Neuronal stem cell (in vitro differentiated cells): ENCODE data around the gene AP3D1.
"Not testable (repeated sequence)": the region's sequence is repeated elsewhere in the genome, so short reads cannot be mapped to it uniquely, and the experiment has no call there.

Source experiments
- DNase-seq: peaks from one replicate; pipeline ENCODE4 v3.0.0-alpha.2; 2013; ENCODE audit warnings: low spot score
- H2AFZ ChIP-seq: one replicate; pipeline ENCODE4 v1.6.1; 2013; ENCODE audit warnings: mild to moderate bottlenecking, low read length, inconsistent platforms
- H2AK5ac ChIP-seq: 2 replicates; pipeline ENCODE4 v1.6.1; 2013; ENCODE audit warnings: low read depth, mild to moderate bottlenecking, inconsistent platforms, low read length, moderate library complexity, mixed read lengths
- H2BK120ac ChIP-seq: 2 replicates; pipeline ENCODE4 v1.6.1; 2013; ENCODE audit warnings: low read depth, mild to moderate bottlenecking, inconsistent platforms, low read length, moderate library complexity, mixed read lengths
- H2BK12ac ChIP-seq: one replicate; pipeline ENCODE4 v1.6.1; 2013; ENCODE audit warnings: low read length, inconsistent platforms
- H2BK15ac ChIP-seq: 2 replicates; pipeline ENCODE4 v1.6.1; 2013; ENCODE audit warnings: mild to moderate bottlenecking, low read length, inconsistent platforms, mixed read lengths
- H2BK5ac ChIP-seq: one replicate; pipeline ENCODE4 v1.6.1; 2013; ENCODE audit warnings: inconsistent platforms, mild to moderate bottlenecking, low read length, moderate library complexity
- H3K14ac ChIP-seq: one replicate; pipeline ENCODE4 v1.6.1; 2013; ENCODE audit warnings: low read length, inconsistent platforms
- H3K18ac ChIP-seq: 2 replicates; pipeline ENCODE4 v1.6.1; 2013; ENCODE audit warnings: low read length, inconsistent platforms
- H3K23ac ChIP-seq: 2 replicates; pipeline ENCODE4 v1.6.1; 2013; ENCODE audit warnings: low read depth, mild to moderate bottlenecking, mixed read lengths, low read length, inconsistent platforms; ENCODE audit not compliant: poor library complexity
- H3K27ac ChIP-seq: replicated peaks from 3 replicates; pipeline ENCODE4 v1.5.1; 2013; ENCODE audit warnings: low read length, inconsistent platforms
- H3K27me3 ChIP-seq, 3 experiments: 2 replicates each; pipeline ENCODE4 v1.6.1; 2013; ENCODE audit warnings: low read length in 3 of 3, mild to moderate bottlenecking in 2 of 3, inconsistent platforms in 1 of 3, low read depth in 1 of 3, mixed read lengths in 1 of 3, moderate library complexity in 1 of 3; ENCODE audit not compliant: control insufficient read depth in 3 of 3, insufficient read depth in 3 of 3
- H3K36me3 ChIP-seq, 2 donors: replicated peaks in 1 of 2; 2 replicates each; pipeline ENCODE4 v1.6.1; 2013; ENCODE audit warnings: low read length in 2 of 2; ENCODE audit not compliant: control insufficient read depth in 2 of 2, insufficient read depth in 2 of 2
- H3K4ac ChIP-seq: 2 replicates; pipeline ENCODE4 v1.6.1; 2013; ENCODE audit warnings: inconsistent platforms, mild to moderate bottlenecking, low read length, moderate library complexity
- H3K4me1 ChIP-seq, 2 donors: 1 replicate in 1 of 2; 2 replicates in 1 of 2; pipeline ENCODE4 v1.6.1; 2013; ENCODE audit warnings: low read length in 2 of 2, low read depth in 1 of 2; ENCODE audit not compliant: control insufficient read depth in 2 of 2, insufficient read depth in 1 of 2
- H3K4me2 ChIP-seq: one replicate; pipeline ENCODE4 v1.6.1; 2013; ENCODE audit warnings: mild to moderate bottlenecking, low read length, inconsistent platforms; ENCODE audit not compliant: insufficient read depth, poor library complexity, severe bottlenecking
- H3K4me3 ChIP-seq, 2 donors: 2 replicates each; pipeline ENCODE4 v1.5.1; 2013; ENCODE audit warnings: low read length in 2 of 2, mild to moderate bottlenecking in 2 of 2, inconsistent platforms in 1 of 2, moderate library complexity in 1 of 2
- H3K79me1 ChIP-seq: one replicate; pipeline ENCODE4 v1.6.1; 2013; ENCODE audit warnings: low read depth, mild to moderate bottlenecking, inconsistent platforms, low read length, moderate library complexity
- H3K9ac ChIP-seq: one replicate; pipeline ENCODE4 v1.6.1; 2013; ENCODE audit warnings: mild to moderate bottlenecking, low read depth, low read length, inconsistent platforms; ENCODE audit not compliant: poor library complexity
- H3K9me3 ChIP-seq, 2 donors: replicated peaks in 1 of 2; 2 replicates each; pipeline versions ENCODE3 to v1.6.1; 2013; ENCODE audit warnings: low read length in 2 of 2, mild to moderate bottlenecking in 2 of 2, inconsistent platforms in 1 of 2, low read depth in 1 of 2, mixed read lengths in 1 of 2, moderate library complexity in 1 of 2; ENCODE audit not compliant: control insufficient read depth in 2 of 2, insufficient read depth in 1 of 2
- H4K8ac ChIP-seq: one replicate; pipeline ENCODE4 v1.6.1; 2013; ENCODE audit warnings: low read depth, mild to moderate bottlenecking, inconsistent platforms, low read length, moderate library complexity
- H4K91ac ChIP-seq: one replicate; pipeline ENCODE4 v1.6.1; 2013; ENCODE audit warnings: low read length, low read depth, mild to moderate bottlenecking, inconsistent platforms; ENCODE audit not compliant: poor library complexity
- whole genome bisulfite sequencing, 2 donors: extraction: QIAGEN DNeasy Blood & Tissue Kit; methylation state at CpG; one replicate each; pipeline ENCODE4 v1.1.7; 2013; ENCODE audit warnings: missing lambda C conversion rate in 2 of 2, mixed read lengths in 1 of 2; ENCODE audit not compliant: insufficient read length in 2 of 2, insufficient replicate concordance in 1 of 2; ENCODE audit errors: extremely low coverage in 2 of 2; 5-methylcytosine and 5-hydroxymethylcytosine counted together

Gene AP3D1

DNA sequence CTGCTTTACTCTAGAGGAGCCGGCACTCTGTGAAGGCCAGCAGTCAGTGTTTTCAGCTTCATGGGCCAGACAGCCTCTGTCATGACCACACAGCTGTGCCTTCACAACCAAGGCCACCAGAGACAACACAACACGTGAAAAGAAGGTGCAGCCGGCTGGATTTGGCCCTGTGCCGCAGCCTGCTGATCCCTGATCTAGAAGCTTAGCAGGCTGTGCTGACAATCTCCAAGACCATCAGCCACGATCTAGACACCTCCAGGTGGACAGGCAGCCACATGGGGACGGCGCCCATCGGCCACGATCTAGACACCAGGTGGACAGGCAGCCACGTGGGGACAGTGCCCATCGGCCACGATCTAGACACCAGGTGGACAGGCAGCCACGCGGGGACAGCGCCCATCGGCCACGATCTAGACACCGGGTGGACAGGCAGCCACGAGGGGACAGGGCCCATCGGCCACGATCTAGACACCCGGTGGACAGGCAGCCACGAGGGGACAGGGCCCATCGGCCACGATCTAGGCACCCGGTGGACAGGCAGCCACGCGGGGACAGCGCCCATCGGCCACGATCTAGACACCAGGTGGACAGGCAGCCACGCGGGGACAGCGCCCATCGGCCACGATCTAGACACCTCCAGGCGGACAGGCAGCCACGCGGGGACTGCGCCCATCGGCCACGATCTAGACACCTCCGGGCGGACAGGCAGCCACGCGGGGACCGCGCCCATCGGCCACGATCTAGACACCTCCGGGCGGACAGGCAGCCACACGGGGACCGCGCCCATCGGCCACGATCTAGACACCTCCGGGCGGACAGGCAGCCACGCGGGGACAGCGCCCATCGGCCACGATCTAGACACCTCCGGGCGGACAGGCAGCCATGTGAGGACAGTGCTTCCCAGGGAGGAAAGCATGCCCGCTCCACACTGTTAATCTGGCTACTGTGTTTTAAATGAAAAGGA is 20.1 kb downstream of the AP3D1 start:
- not testable (repeated sequence) for H2AK5ac ChIP-seq, H2BK120ac ChIP-seq, H3K14ac ChIP-seq, H3K18ac ChIP-seq, H3K9me3 ChIP-seq, H2BK15ac ChIP-seq, H3K4ac ChIP-seq, H3K4me1 ChIP-seq, H2BK12ac ChIP-seq, DNase-seq, H3K9ac ChIP-seq, H3K27ac ChIP-seq, H3K4me2 ChIP-seq, H3K27me3 ChIP-seq, H2AFZ ChIP-seq, H2BK5ac ChIP-seq, H3K4me3 ChIP-seq, H4K8ac ChIP-seq, H4K91ac ChIP-seq, H3K23ac ChIP-seq
- WGBS, 2 donors, result no CpG with 5 or more reads among the region's 67 CpGs
- Histone ChIP-seq H3K36me3 (peaks cover 46 to 78% of the 10 kb centered on the region in 2 donors), H3K79me1 (peaks cover 36% of the 10 kb centered on the region)

DNA sequence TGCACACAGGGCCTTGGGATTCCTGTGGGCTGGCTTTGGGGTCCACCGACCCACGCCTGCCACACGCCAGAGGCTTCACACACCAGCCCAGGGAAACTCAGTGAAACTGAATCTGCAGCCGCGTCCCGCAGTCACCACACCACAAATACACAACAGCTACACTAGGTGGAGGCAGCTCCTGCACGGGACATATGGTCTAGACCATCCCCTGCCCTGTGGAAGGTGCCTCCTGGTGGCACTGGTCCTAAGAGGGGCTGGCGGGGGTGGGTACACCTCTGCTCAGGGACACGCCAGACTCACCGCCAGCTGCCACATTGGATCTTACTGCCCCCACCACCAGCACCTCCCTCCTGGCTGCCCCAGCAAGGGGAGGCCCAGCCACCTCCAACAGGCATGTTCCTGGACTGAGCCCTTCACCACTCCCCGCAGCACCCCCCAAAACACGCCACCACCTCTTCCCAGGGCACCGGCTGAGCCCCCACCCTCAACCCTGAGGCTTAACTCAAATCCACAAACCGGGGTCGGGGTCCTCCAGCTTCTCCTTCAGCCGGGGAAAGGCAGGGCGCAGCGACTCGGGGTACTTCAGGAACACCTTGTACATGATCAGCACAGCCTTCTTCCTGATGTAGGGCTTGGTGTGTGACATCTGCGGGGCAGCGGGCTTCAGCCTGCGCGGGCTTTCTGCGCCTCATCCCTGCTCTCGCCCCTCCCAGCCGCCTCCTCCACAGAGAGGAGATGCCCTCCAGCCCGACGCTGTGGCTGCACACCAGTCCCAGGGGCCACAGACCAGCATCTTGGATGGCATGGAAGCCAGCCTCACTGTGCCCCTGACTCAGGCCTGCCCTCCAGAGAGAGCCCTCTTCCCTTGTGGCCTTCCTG is 21.2 kb downstream of the AP3D1 start:
- Histone ChIP-seq H3K9ac (peak overlapping the region; percentile 21), H3K4ac (no peak overlapping the region), H3K4me1 (no peaks in the 10 kb centered on the region), H2AFZ (no peak overlapping the region), H3K23ac (peak overlapping the region; percentile 44), H3K9me3 (no peaks in the 10 kb centered on the region), H2BK12ac (no peak overlapping the region), H3K36me3 (peaks cover 42 to 80% of the 10 kb centered on the region in 2 donors), H2BK5ac (no peak overlapping the region), H3K27ac (no peak overlapping the region), H3K4me3 (no peak overlapping the region), H3K4me2 (no peak overlapping the region), H3K79me1 (peaks cover 31% of the 10 kb centered on the region), H4K91ac (peak overlapping the region; percentile 38), H2BK120ac (no peak overlapping the region), H4K8ac (no peak overlapping the region), H2BK15ac (no peak overlapping the region), H2AK5ac (no peak overlapping the region), H3K27me3 (no peaks in the 10 kb centered on the region), H3K14ac (no peak overlapping the region), H3K18ac (no peak overlapping the region)
- no CpG with 5 or more reads among the region's 28 CpGs for WGBS, 2 donors
- no peak for DNase-seq

DNA sequence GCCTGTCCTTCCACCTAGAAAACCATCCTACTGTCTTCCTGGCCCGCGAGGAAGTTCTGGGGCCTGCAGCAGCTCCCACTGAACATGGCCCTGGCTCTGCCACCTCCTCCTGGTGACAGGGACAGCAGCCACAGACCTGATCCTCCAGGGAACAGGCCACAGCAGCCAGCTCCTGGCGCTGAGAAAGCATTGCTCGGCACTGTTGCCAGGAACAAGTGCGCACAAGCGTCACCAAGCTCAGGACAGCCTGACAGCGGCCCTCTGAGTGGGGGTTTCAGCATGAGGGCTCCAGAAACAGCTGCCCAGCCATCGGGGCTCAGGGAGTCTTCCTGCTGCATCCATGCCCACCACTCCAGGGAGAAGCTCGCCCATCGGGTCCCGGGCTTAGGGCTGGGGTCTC is 21.9 kb downstream of the AP3D1 start:
- Histone ChIP-seq H2AFZ (no peak overlapping the region), H3K4ac (no peak overlapping the region), H4K8ac (no peak overlapping the region), H2BK120ac (no peak overlapping the region), H2BK15ac (no peak overlapping the region), H2AK5ac (no peak overlapping the region), H3K9ac (no peak overlapping the region), H3K4me2 (no peak overlapping the region), H3K27me3 (no peaks in the 10 kb centered on the region), H3K18ac (no peak overlapping the region), H3K36me3 (peaks cover 42 to 86% of the 10 kb centered on the region in 2 donors), H3K4me3 (no peak overlapping the region), H3K27ac (no peak overlapping the region), H3K14ac (no peak overlapping the region), H3K23ac (peak overlapping the region; percentile 44), H3K79me1 (peaks cover 31% of the 10 kb centered on the region), H2BK12ac (no peak overlapping the region), H4K91ac (no peak overlapping the region), H3K9me3 (no peaks in the 10 kb centered on the region), H2BK5ac (no peak overlapping the region), H3K4me1 (no peaks in the 10 kb centered on the region)
- no CpG with 5 or more reads among the region's 11 CpGs for WGBS, 2 donors
- DNase-seq, result no peak

DNA sequence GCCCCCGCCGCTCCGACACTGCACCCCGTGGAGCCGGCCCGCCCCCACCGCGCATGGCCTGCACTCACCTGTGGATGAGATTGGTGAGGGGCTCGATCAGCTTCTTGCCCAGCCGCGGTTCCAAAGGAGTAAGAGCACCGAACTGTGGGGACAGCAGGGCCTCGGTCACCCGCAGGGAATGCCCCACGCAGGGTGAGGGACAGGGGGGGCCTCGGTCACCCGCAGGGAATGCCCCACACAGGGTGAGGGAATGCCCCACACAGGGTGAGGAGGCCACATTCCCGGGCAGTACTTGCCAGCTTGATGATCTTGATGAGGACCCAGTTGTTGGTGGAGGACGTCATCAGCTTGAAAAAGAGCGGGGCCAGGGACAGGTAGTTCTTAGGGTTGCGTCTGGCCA is 22.3 kb downstream of the AP3D1 start:
- DNase-seq, result no peak
- Histone ChIP-seq H3K14ac (no peak overlapping the region), H2BK12ac (no peak overlapping the region), H3K9ac (peak overlapping the region; percentile 4), H2BK120ac (no peak overlapping the region), H3K18ac (no peak overlapping the region), H3K27ac (no peak overlapping the region), H2BK15ac (no peak overlapping the region), H3K23ac (no peak overlapping the region), H3K4me2 (no peak overlapping the region), H2BK5ac (no peak overlapping the region), H3K79me1 (peaks cover 33% of the 10 kb centered on the region), H4K8ac (no peak overlapping the region), H3K9me3 (no peaks in the 10 kb centered on the region), H3K4ac (no peak overlapping the region), H3K36me3 (peaks cover 46 to 88% of the 10 kb centered on the region in 2 donors), H3K4me3 (no peak overlapping the region), H3K27me3 (no peaks in the 10 kb centered on the region), H2AK5ac (no peak overlapping the region), H2AFZ (no peak overlapping the region), H4K91ac (no peak overlapping the region), H3K4me1 (no peaks in the 10 kb centered on the region)
- WGBS, 2 donors, result no CpG with 5 or more reads among the region's 21 CpGs
